Muscle of leg (tissue), 11 donors: ENCODE measurements around the gene MACO1. TPM values are rescaled to one million over a fixed set of nuclear protein-coding genes. Genes with fewer than 3 reads are reported as not detected.

Source experiments
- DNase-seq: peaks from one replicate; pipeline ENCODE4 v3.0.0; 2013
- H3K27ac ChIP-seq: one replicate; pipeline ENCODE4 v1.5.1; 2013; ENCODE audit warnings: mild to moderate bottlenecking, low read length, control low read depth
- H3K27me3 ChIP-seq: one replicate; pipeline ENCODE4 v1.6.1; 2013; ENCODE audit warnings: low read length; ENCODE audit not compliant: control insufficient read depth, insufficient read depth
- H3K36me3 ChIP-seq: one replicate; pipeline ENCODE4 v1.6.1; 2013; ENCODE audit warnings: low read length; ENCODE audit not compliant: control insufficient read depth, insufficient read depth
- H3K4me1 ChIP-seq: one replicate; pipeline ENCODE4 v1.6.1; 2013; ENCODE audit warnings: low read length; ENCODE audit not compliant: control insufficient read depth, insufficient read depth
- H3K4me3 ChIP-seq: one replicate; pipeline ENCODE4 v1.5.1; 2013; ENCODE audit warnings: low read length, control low read depth
- H3K9me3 ChIP-seq: replicated peaks from 2 replicates; pipeline ENCODE4 v1.6.1; 2013; ENCODE audit warnings: low read depth, low read length; ENCODE audit not compliant: control insufficient read depth
- WGBS: methylation state at CpG from one replicate; pipeline ENCODE4 v1.1.5; 2013; ENCODE audit warnings: missing lambda C conversion rate; ENCODE audit not compliant: insufficient coverage; 5-methylcytosine and 5-hydroxymethylcytosine counted together
- polyA plus RNA-seq, 8 donors: library from polyadenylated mRNA; unstranded; fragments of 120-200 nt; gene quantifications; one replicate each; pipeline versions ENCODE4 v1.2.1 to v1.2.3, GENCODE V29; 2013; ENCODE audit warnings: inconsistent platforms in 1 of 8, low replicate concordance in 1 of 8; ENCODE audit not compliant: insufficient read length in 8 of 8, insufficient read depth in 1 of 8
- total RNA-seq: library from RNA; stranded (reverse); fragments of 120-200 nt; gene quantifications from one replicate; pipeline ENCODE4 v1.2.4, GENCODE V29; 2013

MACO1 gene
- total and polyA plus RNA-seq, 9 donors = 15.6 to 19.4 (median 17.2) TPM

DNA sequence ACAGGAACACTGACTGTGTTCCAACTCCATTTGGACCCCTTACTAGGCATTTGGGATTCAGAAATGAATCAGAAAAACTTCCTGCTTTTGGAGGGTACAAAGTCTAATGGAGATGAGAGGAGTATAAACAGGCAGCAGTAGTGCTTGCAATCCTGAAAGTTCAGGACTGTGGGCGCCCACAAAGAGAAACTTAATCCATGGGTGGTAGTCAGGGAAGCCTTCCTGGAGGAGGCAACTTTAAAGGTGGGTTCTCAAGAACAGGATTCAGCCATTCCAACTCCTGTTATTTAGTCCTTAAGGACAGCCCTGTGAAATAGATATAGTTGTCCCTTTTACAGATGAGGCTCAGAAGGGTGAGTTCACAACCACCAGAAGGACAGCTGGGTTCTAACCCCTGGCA is 110.7 kb downstream of the MACO1 start:
- Histone ChIP-seq H3K4me1 (peaks cover 26% of the 10 kb centered on the region), H3K27ac (no peak overlapping the region), H3K9me3 (no peaks in the 10 kb centered on the region), H3K4me3 (no peak overlapping the region), H3K27me3 (peaks cover 6% of the 10 kb centered on the region), H3K36me3 (no peaks in the 10 kb centered on the region)
- no CpG with 5 or more reads among the region's 1 CpG for WGBS
- no peak for DNase-seq

- 76% methylated on average over 5 of the region's 8 CpGs for WGBS
- Histone ChIP-seq H3K27me3 (peaks cover 4% of the 10 kb centered on the region), H3K27ac (no peak overlapping the region), H3K9me3 (no peaks in the 10 kb centered on the region), H3K4me3 (no peak overlapping the region), H3K4me1 (peaks cover 26% of the 10 kb centered on the region), H3K36me3 (no peaks in the 10 kb centered on the region)
- no peak for DNase-seq
These were observed 111.4 kb downstream of the MACO1 start for GRCh38 chr1:25541889-25542658.

- Histone ChIP-seq H3K9me3 (no peaks in the 10 kb centered on the region), H3K27me3 (no peaks in the 10 kb centered on the region), H3K27ac (peak overlapping the region; percentile 42), H3K4me1 (peaks cover 26% of the 10 kb centered on the region), H3K4me3 (peak overlapping the region; percentile 29), H3K36me3 (no peaks in the 10 kb centered on the region)
- WGBS = 7% methylated on average over 3 of the region's 7 CpGs
- no peak for DNase-seq
These were observed 112.3 kb downstream of the MACO1 start for GRCh38 chr1:25543005-25543424.

DNA sequence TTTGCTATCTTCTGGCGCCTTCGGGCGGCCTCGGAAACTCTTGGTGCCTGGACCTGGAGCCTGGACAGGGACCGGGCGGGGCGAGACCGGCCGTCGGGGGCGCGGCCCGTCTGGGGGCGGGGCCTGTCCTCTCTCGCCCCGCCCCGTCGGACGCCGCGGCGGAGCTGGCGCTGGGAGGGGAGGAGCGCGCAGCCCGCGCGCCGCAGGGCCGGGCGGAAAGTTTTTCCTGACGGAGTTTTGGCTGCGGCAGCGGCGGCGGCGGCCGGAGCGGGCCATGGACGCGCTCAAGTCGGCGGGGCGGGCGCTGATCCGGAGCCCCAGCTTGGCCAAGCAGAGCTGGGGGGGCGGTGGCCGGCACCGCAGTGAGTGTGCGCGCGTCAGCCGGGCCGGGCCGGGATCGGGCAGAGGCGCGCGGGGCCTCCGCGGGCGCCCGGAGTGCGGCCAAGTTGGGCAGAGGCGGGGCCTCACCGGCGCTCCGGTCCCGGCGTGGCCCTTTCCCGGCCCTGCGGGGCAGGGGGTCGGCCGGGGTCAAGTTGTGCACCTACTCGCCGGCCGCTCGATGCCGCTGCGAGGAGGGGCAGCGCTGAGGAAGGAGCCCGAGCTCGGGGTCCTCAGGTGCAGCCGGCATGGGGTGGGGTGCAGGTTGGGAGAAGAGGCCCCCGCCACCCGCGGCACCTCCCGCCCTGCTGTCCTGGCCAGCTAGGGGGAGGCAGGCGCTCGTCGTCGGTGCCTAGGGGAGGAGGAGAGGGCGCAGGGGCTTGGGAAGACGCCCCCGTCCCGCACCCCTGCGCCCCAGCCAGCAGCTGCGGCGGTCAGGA is 112.9 kb downstream of the MACO1 start, which contains the start of gene LDLRAP1:
LDLRAP1 (plus strand) TSS at position 182 of the 818 bp plus-strand sequence; CDS start at position 275, 93 bp downstream.
- no peaks in the 10 kb centered on the region for H3K27me3 ChIP-seq
- H3K9me3 ChIP-seq = no peaks in the 10 kb centered on the region
- peak; percentile 89 for DNase-seq
- H3K27ac ChIP-seq = peak within 1 kb of the TSS; percentile 42
- WGBS = under 1% methylated on average over 94 of the region's 99 CpGs
- peak within 1 kb of the TSS; percentile 58 for H3K4me3 ChIP-seq
- peaks cover 29% of the 10 kb centered on the region for H3K4me1 ChIP-seq
- H3K36me3 ChIP-seq = no peaks in the 10 kb centered on the region

- Histone ChIP-seq H3K27me3 (no peaks in the 10 kb centered on the region), H3K9me3 (no peaks in the 10 kb centered on the region), H3K36me3 (no peaks in the 10 kb centered on the region), H3K4me1 (peaks cover 35% of the 10 kb centered on the region), H3K27ac (no peak overlapping the region), H3K4me3 (peak overlapping the region; percentile 58)
- no peak for DNase-seq
- 1% methylated on average over 21 of the region's 25 CpGs for WGBS
These were observed 113.6 kb downstream of the MACO1 start for GRCh38 chr1:25544243-25544764.

- peak; percentile 43 for DNase-seq
- H3K4me1 ChIP-seq = peaks cover 40% of the 10 kb centered on the region
- WGBS = 60% methylated on average over 1 of the region's 6 CpGs
- no peak overlapping the region for H3K27ac ChIP-seq
- peak overlapping the region; percentile 58 for H3K4me3 ChIP-seq
- H3K27me3 ChIP-seq = no peaks in the 10 kb centered on the region
- H3K9me3 ChIP-seq = no peaks in the 10 kb centered on the region
- H3K36me3 ChIP-seq = no peaks in the 10 kb centered on the region
These were observed 114.1 kb downstream of the MACO1 start for GRCh38 chr1:25544819-25545218.

DNA sequence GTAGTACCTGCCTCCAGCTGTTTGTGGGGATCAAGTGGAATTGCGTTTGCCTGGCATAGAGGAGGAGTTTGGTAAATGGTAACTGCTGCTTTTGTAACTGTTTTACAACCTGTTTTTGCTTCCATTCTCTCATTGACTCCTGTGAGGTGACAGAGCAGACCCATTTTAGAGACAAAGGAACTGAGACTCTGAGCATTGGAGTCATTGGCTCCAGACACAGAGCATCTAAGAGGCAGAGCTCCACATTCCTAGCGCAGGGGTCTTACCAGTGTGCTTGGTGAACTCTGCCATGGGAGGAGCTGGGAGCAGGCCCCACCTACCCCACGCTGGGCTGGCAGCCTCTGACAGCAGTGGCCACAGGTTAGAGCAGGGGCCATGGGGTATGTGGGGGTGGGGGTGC is 115.1 kb downstream of the MACO1 start:
- no peak for DNase-seq

GRCh38 chr1:25546193-25546592 is 115.5 kb downstream of the MACO1 start:
- Histone ChIP-seq H3K4me1 (peaks cover 53% of the 10 kb centered on the region), H3K27ac (no peak overlapping the region)
- 80% methylated on average over 1 of the region's 1 CpG for WGBS

More for the DNA sequence above, 115.1 kb downstream of the MACO1 start:
- Histone ChIP-seq H3K4me1 (peaks cover 49% of the 10 kb centered on the region), H3K27ac (no peak overlapping the region), H3K9me3 (no peaks in the 10 kb centered on the region), H3K36me3 (no peaks in the 10 kb centered on the region), H3K4me3 (no peak overlapping the region), H3K27me3 (no peaks in the 10 kb centered on the region)
- 80% methylated on average over 1 of the region's 3 CpGs for WGBS

GRCh38 chr1:25548601-25549000 is 117.9 kb downstream of the MACO1 start:
- H3K27ac ChIP-seq = no peak overlapping the region
- H3K36me3 ChIP-seq = no peaks in the 10 kb centered on the region
- H3K4me3 ChIP-seq = no peak overlapping the region
- no peaks in the 10 kb centered on the region for H3K27me3 ChIP-seq
- no peaks in the 10 kb centered on the region for H3K9me3 ChIP-seq
- no peak for DNase-seq
- H3K4me1 ChIP-seq = peaks cover 53% of the 10 kb centered on the region
- WGBS = 74% methylated on average over 3 of the region's 4 CpGs

More at GRCh38 chr1:25546193-25546592, 115.5 kb downstream of the MACO1 start:
- DNase-seq = no peak
- H3K27me3 ChIP-seq = no peaks in the 10 kb centered on the region
- H3K9me3 ChIP-seq = no peaks in the 10 kb centered on the region
- H3K36me3 ChIP-seq = no peaks in the 10 kb centered on the region
- H3K4me3 ChIP-seq = no peak overlapping the region
